ENCODE data around the gene ARHGAP24.
A peak's percentile ranks its signal among the peaks of the same experiment; 100 is the strongest.
"Not testable (repeated sequence)": the region's sequence is repeated elsewhere in the genome, so short reads cannot be mapped to it uniquely, and the experiment has no call there.

ARHGAP24 gene

DNA sequence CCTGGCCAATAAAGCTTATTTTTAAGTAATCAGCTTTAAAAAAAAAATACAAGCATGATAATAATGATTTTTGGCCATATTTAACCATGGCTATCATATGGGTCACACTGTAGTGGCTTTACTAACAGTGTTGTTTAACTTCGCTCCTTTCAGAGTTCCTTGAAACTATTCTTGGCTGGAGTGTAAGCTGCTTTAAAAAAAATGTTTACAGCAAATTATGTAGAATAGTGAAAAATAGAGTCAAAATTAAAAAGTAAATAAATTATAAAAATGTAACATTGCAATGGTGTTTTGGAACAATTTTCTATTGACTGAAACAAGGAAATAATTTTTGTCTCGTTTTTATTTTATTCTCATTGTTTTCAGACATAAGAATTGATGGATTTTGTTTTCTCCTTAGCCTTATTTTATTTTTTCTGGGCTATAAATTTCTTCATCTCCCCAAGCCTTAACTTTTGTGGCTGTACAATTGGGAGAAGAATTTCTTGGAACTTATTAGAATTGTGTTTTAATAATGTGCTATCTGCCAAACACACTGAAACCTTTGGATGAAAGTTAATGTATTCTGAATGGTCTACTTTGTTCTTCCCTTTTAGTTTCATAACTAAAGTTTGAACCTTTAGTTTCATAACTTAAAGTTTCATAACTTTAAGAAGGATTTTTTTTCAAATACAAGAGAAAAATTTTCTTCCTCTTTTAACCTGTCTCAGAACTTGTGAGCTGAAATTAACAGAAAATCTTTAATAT, 182.0 kb downstream of the ARHGAP24 start:
- DNase-seq (ENCODE audit: low spot score) = no peak

- DNase-seq (ENCODE audit: low spot score) = no peak
These were observed 184.0 kb downstream of the ARHGAP24 start for GRCh38 chr4:85658766-85659439.

DNA sequence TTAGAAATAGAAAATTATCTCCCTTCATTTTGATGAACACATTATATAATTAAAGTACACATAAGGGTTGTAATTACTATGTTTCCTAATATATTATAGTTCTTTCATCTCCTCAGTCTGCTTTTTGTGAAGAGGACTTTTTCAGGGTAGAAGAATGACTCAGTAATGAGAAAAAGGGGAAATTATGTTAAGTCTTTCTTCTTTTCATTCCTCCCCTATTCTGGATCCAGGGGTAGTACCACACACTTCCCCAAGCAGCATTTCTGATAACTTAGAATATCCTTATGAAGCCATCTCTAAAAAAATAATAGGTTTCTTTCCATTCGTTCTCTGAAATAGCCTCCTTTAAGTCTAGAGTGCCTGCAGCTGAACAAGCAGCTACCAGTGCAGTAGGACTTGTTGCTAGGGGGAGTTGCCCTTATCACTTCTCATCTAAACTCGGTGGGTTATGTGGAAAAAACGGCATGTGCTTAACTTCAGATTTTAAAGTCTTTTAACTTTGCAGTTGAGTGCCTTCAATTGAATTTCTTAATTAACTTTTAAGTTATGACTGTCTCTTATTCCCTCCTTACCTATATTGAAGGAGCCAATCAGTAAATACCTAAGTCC, 184.8 kb downstream of the ARHGAP24 start:
- DNase-seq (ENCODE audit: low spot score) = peak; percentile 15

GRCh38 chr4:85666625-85667024, 191.7 kb downstream of the ARHGAP24 start:
- DNase-seq (ENCODE audit: low spot score) = not testable (repeated sequence)

GRCh38 chr4:85669204-85669603, 194.3 kb downstream of the ARHGAP24 start:
- no peak for DNase-seq (ENCODE audit: low spot score)

DNA sequence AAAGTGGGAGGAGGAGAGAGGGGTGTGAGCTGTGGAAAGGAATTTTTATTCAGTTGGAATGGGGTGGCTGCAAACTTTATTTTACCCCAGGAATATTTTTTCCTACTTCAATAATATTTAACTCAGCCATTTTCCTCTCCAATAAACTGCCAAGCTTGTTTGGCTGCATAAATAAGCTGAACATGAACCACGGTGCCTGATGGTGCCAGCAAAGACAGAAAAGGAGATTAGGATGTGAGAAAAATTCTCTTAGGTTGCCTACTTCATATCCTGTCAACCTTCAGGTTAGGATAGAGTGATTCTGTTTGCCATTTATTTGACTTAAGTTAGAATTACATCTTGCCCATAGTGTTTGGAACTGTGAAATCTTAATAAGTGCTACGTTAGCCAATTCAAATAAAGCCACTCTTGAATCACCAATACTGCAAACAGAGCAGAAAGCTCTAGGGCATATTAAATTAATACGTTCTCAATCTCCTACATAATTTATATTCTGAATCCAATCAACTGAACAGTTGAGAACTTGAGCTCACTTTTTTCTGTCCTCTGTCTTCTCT, 195.1 kb downstream of the ARHGAP24 start:
- DNase-seq (ENCODE audit: low spot score) = no peak

- no peak for DNase-seq (ENCODE audit: low spot score)
These were observed 196.2 kb downstream of the ARHGAP24 start for GRCh38 chr4:85671120-85671519.

- no peak for DNase-seq (ENCODE audit: low spot score)
These were observed 197.2 kb downstream of the ARHGAP24 start for GRCh38 chr4:85672116-85672515.

DNA sequence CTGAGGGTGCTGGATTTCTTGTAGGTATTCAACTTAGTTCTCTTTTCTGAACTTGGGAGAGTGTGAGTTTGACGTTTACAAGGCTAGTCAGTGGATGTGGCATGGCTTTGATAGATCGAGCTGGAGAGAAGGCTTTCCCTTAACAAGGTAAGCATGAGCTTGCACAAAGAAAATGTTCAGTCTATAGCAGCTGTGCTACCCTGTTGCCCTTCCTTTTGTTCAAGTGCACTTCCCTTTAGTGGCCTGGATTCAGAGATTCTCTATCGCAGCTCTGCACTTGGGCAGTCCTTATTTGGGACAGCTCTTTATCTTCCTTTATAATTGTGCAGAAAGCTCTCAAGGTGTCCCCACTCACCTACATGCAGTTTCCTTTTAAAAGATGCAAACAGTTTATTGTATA, 198.0 kb downstream of the ARHGAP24 start:
- DNase-seq (ENCODE audit: low spot score) = no peak

DNA sequence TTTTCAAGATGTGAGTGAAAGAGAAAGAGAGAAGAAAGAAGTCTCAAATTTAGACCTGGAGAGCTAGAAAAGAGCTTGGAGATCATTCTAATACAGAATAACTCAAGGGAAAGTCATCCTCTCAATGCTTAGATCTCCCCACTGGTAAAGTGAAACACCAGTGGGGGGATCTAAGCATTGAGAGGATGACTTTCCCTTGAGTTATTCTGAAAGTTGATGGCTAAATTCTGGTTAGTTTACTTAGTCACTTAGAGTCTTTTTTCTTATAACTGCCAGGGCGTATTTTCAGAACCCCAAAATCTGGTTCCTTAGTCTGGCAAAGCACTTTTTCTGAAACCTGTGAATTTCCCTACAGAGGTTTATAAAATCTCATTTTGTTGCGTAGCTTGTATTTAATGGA, 198.6 kb downstream of the ARHGAP24 start:
- DNase-seq (ENCODE audit: low spot score) = no peak

- no peak for DNase-seq (ENCODE audit: low spot score)
These were observed 200.4 kb downstream of the ARHGAP24 start for GRCh38 chr4:85675076-85676049.

- no peak for DNase-seq (ENCODE audit: low spot score)
These were observed 201.1 kb downstream of the ARHGAP24 start for GRCh38 chr4:85676050-85676425.

DNA sequence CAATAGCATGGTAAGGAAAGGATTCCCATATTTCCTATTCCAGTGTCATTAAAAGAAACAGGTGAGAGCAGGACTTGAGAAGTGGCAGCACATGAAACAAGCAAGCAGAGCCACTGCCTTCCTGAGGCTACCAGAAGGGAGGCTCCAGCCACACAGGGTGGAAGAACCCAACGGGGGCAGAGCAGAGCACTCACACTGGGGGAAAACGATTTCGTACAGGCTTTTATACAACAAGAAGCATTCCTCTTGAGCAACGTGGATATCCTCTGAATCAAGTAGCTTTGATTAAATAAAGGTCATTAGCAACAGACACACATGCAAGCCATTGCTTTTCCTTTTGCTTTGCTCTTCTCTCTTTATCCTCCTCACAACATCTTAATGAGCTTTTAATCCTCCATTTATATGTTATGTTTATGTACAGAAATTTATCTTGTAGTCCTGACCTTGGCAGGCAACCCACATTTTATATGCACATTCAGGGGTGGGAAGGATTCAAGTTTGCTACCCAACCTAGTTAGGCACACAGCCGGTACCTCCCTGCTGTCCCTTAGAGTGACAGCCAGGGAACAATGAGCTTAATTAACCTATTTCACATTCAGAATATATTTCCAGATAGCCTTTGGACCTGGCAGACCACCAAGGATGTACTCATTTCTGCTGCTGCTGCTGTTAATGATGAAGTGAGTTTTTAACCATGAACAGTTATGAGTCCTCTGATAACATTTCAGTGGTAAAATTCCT, 202.1 kb downstream of the ARHGAP24 start:
- DNase-seq (ENCODE audit: low spot score) = no peak

DNA sequence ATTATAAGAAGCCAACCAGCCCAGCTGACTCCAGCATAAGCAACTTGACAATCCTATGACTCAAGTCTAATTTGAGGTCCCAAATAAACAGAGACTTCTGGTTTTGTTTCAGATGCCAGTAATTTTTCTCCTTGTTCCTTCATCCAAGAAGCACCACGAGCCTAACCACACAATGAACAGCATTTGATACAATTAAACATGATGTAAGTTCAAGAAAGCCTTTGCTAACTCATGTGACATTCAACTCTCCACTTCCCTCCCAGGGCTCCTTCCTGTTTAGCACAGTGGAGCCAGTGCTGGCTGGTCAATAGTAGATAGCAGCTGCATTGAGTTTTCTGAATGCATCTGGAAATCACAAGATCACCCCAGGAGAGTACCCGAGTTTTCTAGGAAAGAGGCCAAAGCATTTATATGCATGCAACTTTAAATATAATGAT, 206.3 kb downstream of the ARHGAP24 start:
- no peak for DNase-seq (ENCODE audit: low spot score)

- no peak for DNase-seq (ENCODE audit: low spot score)
These were observed 207.0 kb downstream of the ARHGAP24 start for GRCh38 chr4:85681921-85682320.

DNA sequence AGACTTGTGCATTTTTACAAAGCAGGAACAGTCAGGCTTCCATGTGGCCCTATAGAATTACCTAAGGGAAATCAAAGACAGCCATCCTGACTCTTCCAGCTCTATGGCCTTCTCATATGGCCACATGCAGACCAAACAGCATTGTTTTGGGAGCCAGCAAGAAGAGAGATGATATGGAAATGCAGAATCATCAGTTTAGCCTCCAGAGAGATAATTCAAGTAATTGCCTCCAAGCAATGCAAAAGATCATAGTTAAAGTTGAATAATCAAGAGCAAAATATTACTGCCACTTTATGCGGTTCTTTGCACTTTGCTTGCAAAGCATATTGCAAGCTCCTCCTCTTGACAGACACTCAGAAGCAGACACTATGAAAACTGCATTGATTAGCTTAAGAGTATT, 207.4 kb downstream of the ARHGAP24 start:
- no peak for DNase-seq (ENCODE audit: low spot score)

DNA sequence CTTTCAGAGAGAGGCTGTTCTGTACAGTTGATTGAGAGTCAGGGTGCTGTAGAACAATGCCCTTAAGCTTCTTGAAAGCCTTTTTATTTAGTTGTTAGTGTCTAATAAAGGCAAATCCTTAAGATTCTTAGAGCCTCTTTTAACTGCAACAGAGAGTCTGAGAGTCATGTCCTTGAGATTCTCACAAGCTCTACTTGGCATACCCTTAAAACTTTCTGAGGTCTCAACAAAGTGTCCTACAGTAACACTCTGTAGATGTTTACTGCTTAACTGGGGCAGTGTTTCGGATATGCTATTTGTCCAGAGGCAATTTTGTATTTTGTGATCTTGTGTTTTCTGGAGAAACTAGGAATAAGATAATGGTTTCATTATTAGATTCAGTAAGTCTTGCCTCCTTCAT, 209.7 kb downstream of the ARHGAP24 start:
- no peak for DNase-seq (ENCODE audit: low spot score)

DNA sequence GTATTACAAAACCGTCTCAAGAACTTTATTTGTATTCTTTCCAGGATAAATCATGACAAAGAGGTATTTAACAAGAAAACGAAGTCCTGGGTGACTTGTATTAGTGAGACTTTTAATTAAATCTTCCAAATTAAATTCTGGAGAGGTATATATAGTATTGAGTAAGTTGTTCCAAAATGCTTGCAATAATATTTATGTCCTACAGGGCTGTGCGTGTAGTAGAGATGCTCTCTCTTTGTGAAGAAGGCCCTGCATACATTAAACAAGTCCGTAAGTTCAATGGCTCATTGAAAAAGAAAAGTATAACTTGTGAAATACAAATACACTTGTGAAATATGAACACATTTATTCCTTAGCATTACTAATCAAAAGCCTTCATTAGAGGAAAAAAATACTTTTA, 211.4 kb downstream of the ARHGAP24 start:
- DNase-seq (ENCODE audit: low spot score) = no peak

DNA sequence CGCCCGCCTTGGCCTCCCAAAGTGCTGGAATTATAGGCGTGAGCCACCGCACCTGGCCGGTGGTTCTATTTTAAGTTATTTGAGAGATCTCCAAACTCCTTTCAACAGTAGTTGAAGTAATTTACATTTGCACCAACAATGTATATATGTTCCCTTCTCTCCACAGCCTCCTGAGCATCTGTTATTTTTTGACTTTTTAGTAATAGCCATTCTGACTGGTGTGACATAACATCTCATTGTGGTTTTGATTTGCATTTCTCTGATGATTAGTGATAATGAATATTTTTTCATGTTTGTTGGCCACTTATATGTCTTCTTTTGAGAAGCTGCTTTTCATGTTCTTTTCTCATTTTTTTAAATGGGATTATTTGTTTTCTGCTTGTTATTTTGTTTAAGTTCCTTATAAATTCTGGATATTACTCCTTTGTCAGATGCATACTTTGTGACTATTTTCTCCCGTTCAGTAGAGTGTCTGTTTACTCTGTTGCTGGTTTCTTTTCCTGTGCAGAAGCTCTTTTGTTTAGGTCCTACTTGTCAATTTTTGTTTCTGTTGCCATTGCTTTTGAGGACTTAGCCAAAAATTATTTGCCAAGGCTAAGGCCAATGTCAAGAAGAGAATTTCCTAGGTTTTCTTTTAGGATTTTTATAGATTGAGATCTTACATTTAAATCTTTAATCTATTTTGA, 213.2 kb downstream of the ARHGAP24 start:
- DNase-seq (ENCODE audit: low spot score) = no peak

DNA sequence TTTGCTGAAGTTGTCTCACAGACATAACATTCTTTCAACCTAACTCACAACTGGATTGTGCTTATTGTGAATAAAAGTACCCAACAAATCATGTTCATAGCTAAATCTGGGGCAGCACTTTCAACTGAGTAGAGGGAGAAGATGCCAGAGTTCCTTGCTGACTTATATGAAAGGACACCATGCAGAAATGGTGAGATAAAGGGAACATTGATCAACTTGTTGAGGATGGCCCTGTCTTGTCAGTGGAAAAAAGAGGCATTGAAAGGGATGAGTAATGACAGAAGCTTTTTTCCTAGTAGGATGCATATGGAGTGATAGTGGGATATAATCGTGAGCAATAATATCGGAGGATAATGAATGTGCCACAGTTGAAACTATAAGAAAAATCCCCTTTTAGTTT, 221.7 kb downstream of the ARHGAP24 start:
- no peak for DNase-seq (ENCODE audit: low spot score)
